OCI-LY7 (cell line): Measurements from ENCODE around the gene ACAP3. TPM values are rescaled to one million over a fixed set of nuclear protein-coding genes. Genes with fewer than 3 reads are reported as not detected.

Experiments used
- BruUV-seq: library from RNA; stranded (reverse); fragments of 400-500 nt; replicated peaks from 2 replicates; lab custom pipeline; 2021; lab: Mats Ljungman, UMichigan
- CTCF ChIA-PET: fragments of 300-600 bp; sonication (Branson Sonifier 250); formaldehyde crosslinking; loops from one replicate; lab custom pipeline; 2022; ENCODE audit warnings: antibody characterized with exemption; ENCODE audit not compliant: unreplicated experiment; lab: Charles Lee
- POLR2A ChIA-PET: fragments of 300-600 bp; sonication (Branson Sonifier 250); formaldehyde crosslinking; loops from one replicate; lab custom pipeline; 2022; ENCODE audit warnings: antibody characterized with exemption; lab: Charles Lee
- DNase-seq: peaks from one replicate; pipeline ENCODE4 v3.0.0-alpha.2; 2015; ENCODE audit warnings: low spot score
- H2AFZ ChIP-seq: fragments of 200-600 bp; sonication (generic), shearing (Covaris generic); 2 replicates; pipeline ENCODE4 v1.6.1; 2014; ENCODE audit warnings: mild to moderate bottlenecking, antibody characterized with exemption, low read length, moderate library complexity
- H3K27ac ChIP-seq: fragments of 200-600 bp; sonication (generic); 2 replicates; pipeline ENCODE4 v1.5.1; 2014; ENCODE audit warnings: mixed run types, low read depth, mild to moderate bottlenecking, moderate library complexity, low read length, inconsistent platforms; ENCODE audit not compliant: poor library complexity, severe bottlenecking
- H3K36me3 ChIP-seq: fragments of 200-600 bp; sonication (generic); 2 replicates; pipeline ENCODE4 v1.6.1; 2014; ENCODE audit warnings: mild to moderate bottlenecking, antibody characterized with exemption, low read length, moderate library complexity, mixed read lengths; ENCODE audit not compliant: insufficient read depth
- H3K4me1 ChIP-seq: fragments of 200-600 bp; sonication (generic); 2 replicates; pipeline ENCODE4 v1.5.1; 2014; ENCODE audit warnings: mild to moderate bottlenecking, low read length; ENCODE audit not compliant: insufficient read depth, poor library complexity, severe bottlenecking
- H3K4me2 ChIP-seq: fragments of 200-600 bp; sonication (generic); 2 replicates; pipeline ENCODE4 v1.6.1; 2014; ENCODE audit warnings: mild to moderate bottlenecking, low read length
- H3K4me3 ChIP-seq: fragments of 200-600 bp; sonication (generic); 2 replicates; pipeline ENCODE4 v1.5.1; 2014; ENCODE audit warnings: mild to moderate bottlenecking, low read depth, low read length; ENCODE audit not compliant: poor library complexity, severe bottlenecking
- H3K79me2 ChIP-seq: fragments of 200-600 bp; sonication (generic); 2 replicates; pipeline ENCODE4 v1.6.1; 2016; ENCODE audit warnings: low read depth, mild to moderate bottlenecking, low read length, moderate library complexity, mixed read lengths; ENCODE audit not compliant: insufficient read depth
- H3K9me2 ChIP-seq: fragments of 200-600 bp; sonication (generic); 2 replicates; pipeline ENCODE4 v1.6.1; 2016; ENCODE audit warnings: mild to moderate bottlenecking, low read length, mixed read lengths; ENCODE audit not compliant: insufficient read depth
- H3K9me3 ChIP-seq: fragments of 200-600 bp; sonication (generic); 2 replicates; pipeline ENCODE4 v1.6.1; 2014; ENCODE audit warnings: mild to moderate bottlenecking, mixed run types, low read length, mixed read lengths
- H4K20me1 ChIP-seq: fragments of 200-600 bp; sonication (generic); 2 replicates; pipeline ENCODE4 v1.6.1; 2014; ENCODE audit warnings: mild to moderate bottlenecking, antibody characterized with exemption, low read length, moderate library complexity, mixed read lengths; ENCODE audit not compliant: insufficient read depth
- CTCF ChIP-seq: fragments of 200-600 bp; sonication (generic); conservative IDR thresholded peaks from 2 replicates; pipeline ENCODE4 v1.5.1; 2014; ENCODE audit warnings: mild to moderate bottlenecking, antibody characterized with exemption, low read length, moderate library complexity, mixed read lengths
- EZH2phosphoT487 ChIP-seq: fragments of 200-600 bp; sonication (generic); IDR thresholded peaks from 2 replicates; pipeline ENCODE4 v1.6.1; 2018; ENCODE audit warnings: low read depth, borderline replicate concordance, mild to moderate bottlenecking, mixed run types, antibody characterized with exemption, low read length, moderate library complexity, mixed read lengths
- intact Hi-C: fragments of 100-400 bp; cut with micrococcal nuclease; formaldehyde crosslinking; loops from one replicate; pipeline ENCODE4 v1.10.0; 2022; ENCODE audit not compliant: unreplicated experiment
- total RNA-seq, 2 experiments: library from RNA; depleted of rRNA in 1 of 2; stranded (reverse); fragments of >200 nt in 1 of 2; shearing (Covaris generic) in 1 of 2; gene quantifications; 2 replicates each; pipeline ENCODE4 v1.2.3, GENCODE V29; 2014 to 2022

The ACAP3 gene
- total RNA-seq, 2 experiments from 2014 or later: 26.3 to 47.6 TPM

DNA sequence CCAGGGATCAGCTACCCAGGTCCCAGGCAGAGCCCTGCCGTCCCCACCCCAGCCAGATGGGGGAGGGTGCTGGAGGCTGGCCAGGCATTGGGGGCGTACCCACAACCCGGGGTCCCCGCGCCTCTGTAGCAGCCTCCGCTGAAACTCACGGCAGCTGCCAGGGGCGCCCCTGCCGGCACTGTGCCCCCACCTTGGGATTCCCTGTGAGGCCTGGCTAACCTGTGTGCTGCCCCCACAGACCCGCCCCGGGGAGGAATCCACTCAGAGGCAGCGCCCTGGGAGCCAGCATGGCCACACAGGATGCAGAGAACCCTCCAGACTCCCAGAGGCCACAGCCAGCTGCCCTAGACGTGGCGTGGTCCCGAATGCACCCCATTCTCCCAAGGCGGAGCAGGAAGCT lies 37.7 kb upstream of the ACAP3 start:
- POLR2A ChIA-PET: interaction anchor here (1.0 kb wide), 1 partner anchor 27 kb away, joined by 3 read pairs; no protein-coding TSS in a partner anchor
- Histone ChIP-seq H3K4me3 (no peak overlapping the region), H2AFZ (no peak overlapping the region), H3K27ac (no peak overlapping the region), H4K20me1 (no peaks in the 10 kb centered on the region; the same call in 1 of the 2 replicates), H3K79me2 (no peaks in the 10 kb centered on the region), H3K4me2 (no peak overlapping the region), H3K9me3 (no peaks in the 10 kb centered on the region), H3K9me2 (no peaks in the 10 kb centered on the region), H3K36me3 (peaks cover 6% of the 10 kb centered on the region), H3K4me1 (peaks cover 10% of the 10 kb centered on the region)
- intact Hi-C loops: loop anchor here (5.0 kb wide), 1 partner anchor 117 kb away; no protein-coding TSS in a partner anchor
- CTCF ChIA-PET: interaction anchor here (1.3 kb wide), 1 partner anchor 7 kb away, joined by 5 read pairs; no protein-coding TSS in a partner anchor
- no TSS peak for BruUV-seq
- TF ChIP-seq EZH2phosphoT487 (no peak), CTCF (no peak)
- no peak for DNase-seq

DNA sequence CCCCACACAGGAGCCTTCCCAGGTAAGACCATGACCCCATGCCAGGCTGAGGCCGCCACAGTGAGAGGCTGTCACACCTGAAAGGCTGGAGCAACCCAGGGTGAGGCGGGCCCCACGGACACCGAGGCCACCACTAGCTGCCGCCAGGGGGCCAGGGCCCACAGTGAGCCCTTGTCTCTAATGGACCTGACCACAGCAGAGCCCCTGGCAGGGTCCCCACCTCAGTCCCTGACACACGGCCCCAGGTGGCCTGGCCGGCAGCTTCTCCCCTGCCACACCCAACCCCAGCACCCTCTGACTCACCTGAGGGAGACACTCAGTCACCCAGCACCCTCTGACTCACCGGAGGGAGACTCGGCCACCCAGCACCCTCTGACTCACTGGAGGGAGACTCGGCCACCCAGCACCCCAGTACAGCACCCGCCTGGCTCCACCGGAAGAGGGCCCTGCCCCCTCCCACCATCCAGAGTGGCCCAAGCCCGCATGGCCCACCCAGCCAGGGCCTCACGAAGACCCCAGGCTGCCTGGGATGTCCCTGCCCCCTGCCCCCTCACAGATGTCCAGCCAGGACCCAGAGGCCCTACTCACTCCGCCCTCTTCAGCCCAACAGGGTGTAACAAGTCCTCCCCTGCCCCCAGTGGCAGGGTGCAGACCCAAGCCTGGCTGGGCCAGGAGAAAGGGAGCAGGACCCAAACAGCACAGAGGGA lies 37.1 kb upstream of the ACAP3 start:
- intact Hi-C loops: loop anchor here (5.0 kb wide), 1 partner anchor 117 kb away; no protein-coding TSS in a partner anchor
- H3K9me3 ChIP-seq: no peaks in the 10 kb centered on the region
- no peak overlapping the region for H3K4me3 ChIP-seq
- no peaks in the 10 kb centered on the region for H3K9me2 ChIP-seq
- H3K36me3 ChIP-seq: peaks cover 10% of the 10 kb centered on the region
- H3K27ac ChIP-seq: no peak overlapping the region
- no peak overlapping the region for H3K4me2 ChIP-seq
- no peak overlapping the region for H2AFZ ChIP-seq
- H3K79me2 ChIP-seq: no peaks in the 10 kb centered on the region
- ChIA-PET CTCF (no interaction called here), POLR2A (no interaction called here)
- no TSS peak for BruUV-seq
- H4K20me1 ChIP-seq: no peaks in the 10 kb centered on the region; the same call in 1 of the 2 replicates
- peak; percentile 50; the same call in 1 of the 2 replicates for TF ChIP-seq CTCF
- TF ChIP-seq EZH2phosphoT487: no peak
- H3K4me1 ChIP-seq: peaks cover 10% of the 10 kb centered on the region
- no peak for DNase-seq
